Prostate gland (tissue), 2 donors: Measurements from ENCODE around the gene BLOC1S3.

Experiments
- CTCF ChIP-seq, 4 experiments: fragments of 200-600 bp in 2 of 4; fragments of 450-650 bp in 2 of 4; sonication (generic) in 2 of 4; IDR thresholded peaks; 1 replicate in 3 of 4; 2 replicates in 1 of 4; pipeline ENCODE4 v1.5.1; 2016 to 2019; ENCODE audit warnings: antibody characterized with exemption in 4 of 4, mild to moderate bottlenecking in 2 of 4, moderate library complexity in 2 of 4
- POLR2A ChIP-seq: fragments of 450-650 bp; IDR thresholded peaks from one replicate; pipeline ENCODE4 v1.6.1; 2016; ENCODE audit warnings: antibody characterized with exemption, mild to moderate bottlenecking

- TF ChIP-seq POLR2A (no peak), CTCF (IDR thresholded peaks at IDR 0.05) (no peak)
These were observed 39.8 kb downstream of the BLOC1S3 start for GRCh38 chr19:45218426-45218825.
